ENCODE measurements around the gene CRLF1. TPM values are rescaled to one million over a fixed set of nuclear protein-coding genes. Genes with fewer than 3 reads are reported as not detected.
A peak's percentile ranks its signal among the peaks of the same experiment; 100 is the strongest.

The CRLF1 gene
- total RNA-seq, 4 donors from 2014 or later, result 14.9 to 61.6 (median 35.3) TPM

DNA sequence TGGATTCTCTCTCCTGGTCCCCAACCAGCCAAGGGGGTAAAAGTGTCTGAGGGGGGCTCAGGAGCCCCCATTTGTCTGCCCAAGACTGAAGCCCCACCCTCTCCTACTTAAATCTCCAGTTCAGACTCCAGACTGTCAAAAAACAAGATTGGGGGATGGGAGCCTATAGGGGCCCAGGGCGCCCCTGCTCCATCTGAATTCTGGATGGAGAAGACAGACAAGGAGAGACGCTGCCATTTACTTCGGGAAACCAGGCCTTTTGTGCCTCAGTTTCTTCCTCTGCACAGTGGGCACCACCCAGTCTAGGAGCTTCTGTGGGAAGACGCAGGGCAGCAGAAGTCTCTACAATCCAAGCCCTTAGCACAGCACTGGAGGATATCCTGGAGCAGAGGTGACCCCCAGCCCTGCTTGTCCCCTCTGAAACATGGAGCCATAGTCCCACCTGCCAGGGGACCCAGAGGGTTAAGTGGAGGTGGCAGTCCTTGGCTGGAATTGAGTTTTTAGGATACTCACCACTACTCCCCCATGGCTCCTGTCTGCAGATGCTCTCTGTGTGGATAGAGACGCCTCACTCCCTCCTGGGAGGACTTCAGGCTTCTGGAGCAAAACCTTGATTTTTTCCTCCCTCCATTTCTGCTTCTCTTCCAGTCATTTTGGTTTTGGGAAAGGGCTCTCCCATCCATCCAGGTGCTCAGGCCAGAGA is 1.7 kb upstream of the CRLF1 start:
- intact Hi-C loops (cut with DNase I; ENCODE audit: low total_unique reads), result no loop called here
- TF ChIP-seq, protein P1, sequence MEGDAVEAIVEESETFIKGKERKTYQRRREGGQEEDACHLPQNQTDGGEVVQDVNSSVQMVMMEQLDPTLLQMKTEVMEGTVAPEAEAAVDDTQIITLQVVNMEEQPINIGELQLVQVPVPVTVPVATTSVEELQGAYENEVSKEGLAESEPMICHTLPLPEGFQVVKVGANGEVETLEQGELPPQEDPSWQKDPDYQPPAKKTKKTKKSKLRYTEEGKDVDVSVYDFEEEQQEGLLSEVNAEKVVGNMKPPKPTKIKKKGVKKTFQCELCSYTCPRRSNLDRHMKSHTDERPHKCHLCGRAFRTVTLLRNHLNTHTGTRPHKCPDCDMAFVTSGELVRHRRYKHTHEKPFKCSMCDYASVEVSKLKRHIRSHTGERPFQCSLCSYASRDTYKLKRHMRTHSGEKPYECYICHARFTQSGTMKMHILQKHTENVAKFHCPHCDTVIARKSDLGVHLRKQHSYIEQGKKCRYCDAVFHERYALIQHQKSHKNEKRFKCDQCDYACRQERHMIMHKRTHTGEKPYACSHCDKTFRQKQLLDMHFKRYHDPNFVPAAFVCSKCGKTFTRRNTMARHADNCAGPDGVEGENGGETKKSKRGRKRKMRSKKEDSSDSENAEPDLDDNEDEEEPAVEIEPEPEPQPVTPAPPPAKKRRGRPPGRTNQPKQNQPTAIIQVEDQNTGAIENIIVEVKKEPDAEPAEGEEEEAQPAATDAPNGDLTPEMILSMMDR (IDR thresholded peaks at IDR 0.05 in 4 of 5, conservative IDR thresholded peaks at IDR 0.05 in 1 of 5), result no peak
- no peak for TF ChIP-seq POLR2A (IDR thresholded peaks at IDR 0.05)
- peak overlapping the region in 2 of 4 donors; percentile 28 to 46 for H3K4me3 ChIP-seq
- ATAC-seq, result no peak
- no peaks in the 10 kb centered on the region for H3K9me3 ChIP-seq
- DNase-seq, result no peak
- in situ Hi-C loops (cut with MboI; ENCODE audit: low sequenced_read_pairs in 4 of 4), result no loop called here
- H3K4me1 ChIP-seq, result peaks cover 5 to 37% of the 10 kb centered on the region in 2 donors
- no peaks in the 10 kb centered on the region for H3K36me3 ChIP-seq
- peaks cover 81 to 85% (median 82%) of the 10 kb centered on the region in 3 donors for H3K27me3 ChIP-seq
- H3K27ac ChIP-seq, result no peak overlapping the region

DNA sequence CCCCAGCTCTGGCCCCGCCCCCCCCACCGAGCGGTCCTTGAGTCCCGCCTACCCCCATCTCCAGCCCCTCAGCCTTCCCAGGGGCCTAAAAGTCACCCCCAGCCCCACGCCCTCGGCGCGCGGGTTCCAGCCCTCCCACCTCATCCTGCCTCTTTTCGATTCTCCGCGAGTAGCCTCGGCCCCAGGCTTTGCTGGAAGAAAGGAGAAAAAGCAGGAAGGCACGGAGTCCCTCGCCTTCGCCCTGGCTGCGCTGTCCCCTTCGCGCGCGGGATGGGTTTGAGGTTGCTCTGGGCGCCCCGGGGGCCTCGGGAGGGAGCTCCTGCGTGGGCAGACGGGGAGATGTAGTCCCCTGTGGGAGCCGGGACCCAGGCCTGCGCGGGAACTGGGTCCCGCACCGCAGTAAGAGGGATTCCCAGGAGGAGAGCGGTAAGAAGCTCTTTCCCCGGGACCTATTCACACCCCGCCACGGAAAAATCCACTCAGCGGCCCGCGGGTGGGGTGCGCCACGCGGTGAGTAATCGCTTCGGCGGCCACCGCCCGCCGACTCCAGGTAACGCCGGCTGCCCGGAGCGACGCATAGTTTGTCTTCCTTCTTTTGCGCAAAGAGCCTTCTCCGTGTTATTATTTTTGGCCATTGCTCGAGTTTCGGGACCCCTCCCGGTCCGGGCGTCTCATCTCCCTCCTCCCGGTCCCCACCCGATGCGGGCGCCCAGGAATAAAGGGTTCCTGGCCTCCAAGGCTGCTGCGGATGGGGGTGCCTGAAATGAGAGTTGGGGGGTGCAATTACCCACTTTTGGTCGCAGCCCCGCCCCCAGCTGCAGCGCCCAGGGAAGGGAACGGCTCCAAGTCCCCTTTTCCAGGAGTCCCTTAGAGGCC is 865 bp upstream of the CRLF1 start:
- H3K27me3 ChIP-seq, result peaks cover 74 to 77% (median 74%) of the 10 kb centered on the region in 3 donors
- H3K9me3 ChIP-seq, result no peaks in the 10 kb centered on the region
- peak overlapping the region; percentile 28 to 49 (median 42) for H3K4me3 ChIP-seq
- peaks cover 5 to 32% of the 10 kb centered on the region in 2 donors for H3K4me1 ChIP-seq
- DNase-seq, result no peak
- ATAC-seq, result no peak
- in situ Hi-C loops (cut with MboI; ENCODE audit: low sequenced_read_pairs in 4 of 4), result no loop called here
- peak overlapping the region in 2 of 4 donors; percentile 11 to 18 for H3K27ac ChIP-seq
- no peak for TF ChIP-seq POLR2A (IDR thresholded peaks at IDR 0.05)
- TF ChIP-seq, protein P1 (IDR thresholded peaks at IDR 0.05 in 4 of 5, conservative IDR thresholded peaks at IDR 0.05 in 1 of 5), result no peak
- H3K36me3 ChIP-seq, result no peaks in the 10 kb centered on the region
- intact Hi-C loops (cut with DNase I; ENCODE audit: low total_unique reads), result no loop called here

DNA sequence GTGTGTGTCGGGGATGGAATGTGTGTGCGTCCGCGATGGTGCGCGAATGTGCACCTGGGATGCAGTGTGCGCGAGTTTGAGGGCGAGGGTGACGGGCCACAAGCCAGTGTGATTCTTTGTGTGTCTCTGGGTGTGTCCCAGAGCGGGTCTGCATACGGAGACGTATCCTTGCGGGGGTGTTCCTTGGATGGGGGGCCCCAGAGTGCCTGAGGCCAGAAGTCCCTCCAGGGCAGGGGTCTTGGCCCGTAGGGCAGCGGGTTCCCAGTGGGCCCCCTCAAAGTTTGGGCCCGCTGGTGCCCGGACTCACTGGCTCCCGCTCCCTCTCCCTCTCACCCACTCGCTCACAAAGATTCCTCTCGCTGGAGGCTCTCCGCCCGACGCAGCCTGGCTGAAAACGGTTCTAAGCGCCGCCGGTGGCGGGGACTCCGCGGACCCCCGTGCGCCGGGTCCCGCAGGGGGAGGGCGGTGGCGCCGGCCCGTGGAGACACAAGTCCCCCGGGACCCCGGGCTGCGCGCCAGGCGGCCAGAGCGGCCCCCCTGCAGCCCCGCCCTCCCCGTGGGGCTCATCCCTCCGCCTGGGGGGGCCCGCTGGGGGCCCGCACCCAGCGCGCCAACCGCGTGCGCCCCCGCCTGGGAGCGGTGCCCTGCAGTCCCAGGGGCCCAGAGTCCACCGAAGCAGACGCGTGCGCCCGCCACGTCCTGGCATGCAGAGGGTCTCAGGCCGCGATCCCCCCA is 886 bp downstream of the CRLF1 start:
- no peak for DNase-seq
- no peak for ATAC-seq
- no peak for TF ChIP-seq POLR2A (IDR thresholded peaks at IDR 0.05)
- TF ChIP-seq, protein P1 (IDR thresholded peaks at IDR 0.05 in 4 of 5, conservative IDR thresholded peaks at IDR 0.05 in 1 of 5), result no peak
- Histone ChIP-seq H3K9me3 (no peaks in the 10 kb centered on the region), H3K27me3 (peaks cover 57 to 60% (median 58%) of the 10 kb centered on the region in 3 donors), H3K27ac (peak overlapping the region in 3 of 4 donors; percentile 30 to 38 (median 31)), H3K4me1 (peaks cover 5 to 20% of the 10 kb centered on the region in 2 donors), H3K36me3 (no peaks in the 10 kb centered on the region), H3K4me3 (peak overlapping the region; percentile 8 to 35 (median 24))
- in situ Hi-C loops (cut with MboI; ENCODE audit: low sequenced_read_pairs in 4 of 4), result no loop called here
- intact Hi-C loops (cut with DNase I; ENCODE audit: low total_unique reads), result no loop called here

DNA sequence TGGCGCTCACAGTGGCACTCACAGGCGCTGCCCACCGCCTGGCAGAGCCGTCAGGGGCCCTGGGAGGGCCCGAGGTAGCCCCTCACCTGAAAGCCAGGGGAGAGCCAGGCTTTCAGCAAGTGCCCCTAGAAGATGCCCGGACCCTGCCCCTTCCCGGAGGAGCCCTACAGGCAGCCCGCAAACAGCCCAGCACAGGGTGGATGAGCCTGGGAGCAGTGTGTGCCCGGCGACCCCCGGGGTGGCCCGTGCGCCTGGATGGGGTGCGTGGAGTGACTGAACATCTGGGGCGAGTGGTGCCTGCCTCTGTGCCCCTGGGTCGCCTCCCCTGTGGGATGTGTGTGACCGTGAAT is 1.4 kb downstream of the CRLF1 start:
- no peak for TF ChIP-seq POLR2A (IDR thresholded peaks at IDR 0.05)
- Histone ChIP-seq H3K27ac (peak overlapping the region in 2 of 4 donors; percentile 31 to 38), H3K36me3 (no peaks in the 10 kb centered on the region), H3K9me3 (no peaks in the 10 kb centered on the region), H3K27me3 (peaks cover 51 to 55% (median 53%) of the 10 kb centered on the region in 3 donors), H3K4me3 (peak overlapping the region in 2 of 4 donors; percentile 13 to 35), H3K4me1 (peaks cover 5 to 20% of the 10 kb centered on the region in 2 donors)
- in situ Hi-C loops (cut with MboI; ENCODE audit: low sequenced_read_pairs in 4 of 4) (no loop called here), intact Hi-C loops (cut with DNase I; ENCODE audit: low total_unique reads) (no loop called here)
- DNase-seq (no peak), ATAC-seq (no peak)

Data from gastrocnemius medialis (tissue), 4 donors.